H1 (cell line): ENCODE data around the gene PTPRF. TPM values are rescaled to one million over a fixed set of nuclear protein-coding genes. Genes with fewer than 3 reads are reported as not detected.

ENCODE experiments used
- CTCF ChIA-PET: fragments of 300-600 bp; sonication (Branson Sonifier 250); formaldehyde crosslinking; loops from one replicate; lab custom pipeline; 2021; ENCODE audit not compliant: partially characterized antibody; lab: Charles Lee
- POLR2A ChIA-PET: fragments of 300-600 bp; sonication (Branson Sonifier 250); formaldehyde crosslinking; loops from one replicate; lab custom pipeline; 2021; ENCODE audit warnings: inconsistent platforms; ENCODE audit not compliant: partially characterized antibody; lab: Charles Lee
- DNase-seq, 2 experiments: peaks; one replicate each; pipeline versions ENCODE4 v3.0.0 to v3.0.0-alpha.2; 2010 to 2022; ENCODE audit warnings: low spot score in 2 of 2, low read depth in 1 of 2, mixed read lengths in 1 of 2
- FAIRE-seq: peaks from 2 replicates; lab custom pipeline; 2011; peaks lifted over from hg19 to GRCh38; lab: Jason Lieb, UNC
- H2AFZ ChIP-seq: 2 replicates; pipeline ENCODE4 v1.8.1; 2012; ENCODE audit warnings: low read length, inconsistent platforms
- H2AK5ac ChIP-seq: 2 replicates; pipeline ENCODE4 v1.6.1; 2013; ENCODE audit warnings: low read depth, low read length
- H2BK120ac ChIP-seq: replicated peaks from 2 replicates; pipeline ENCODE3; 2013; ENCODE audit warnings: low read depth, low read length, inconsistent platforms
- H2BK12ac ChIP-seq: 2 replicates; pipeline ENCODE4 v1.6.1; 2013; ENCODE audit warnings: low read depth, low read length
- H2BK15ac ChIP-seq: 2 replicates; pipeline ENCODE4 v1.6.1; 2013; ENCODE audit warnings: low read length
- H2BK20ac ChIP-seq: 2 replicates; pipeline ENCODE4 v1.6.1; 2013; ENCODE audit warnings: low read length
- H2BK5ac ChIP-seq: 2 replicates; pipeline ENCODE4 v1.6.1; 2013; ENCODE audit warnings: low read depth, low read length
- H3K14ac ChIP-seq: 2 replicates; pipeline ENCODE4 v1.6.1; 2013; ENCODE audit warnings: inconsistent platforms; ENCODE audit not compliant: insufficient read length
- H3K18ac ChIP-seq: 2 replicates; pipeline ENCODE4 v1.6.1; 2013; ENCODE audit warnings: low read length; ENCODE audit errors: extremely low read depth
- H3K23ac ChIP-seq: 2 replicates; pipeline ENCODE4 v1.6.1; 2013; ENCODE audit warnings: inconsistent platforms; ENCODE audit not compliant: insufficient read length
- H3K23me2 ChIP-seq: 2 replicates; pipeline ENCODE4 v1.6.1; 2013; ENCODE audit warnings: low read depth, low read length
- H3K27ac ChIP-seq: 2 replicates; pipeline ENCODE4 v1.6.1; 2011; ENCODE audit warnings: low read depth, low read length, inconsistent platforms
- H3K27me3 ChIP-seq, 4 experiments: replicated peaks in 1 of 4; 1 replicate in 1 of 4; 2 replicates in 3 of 4; pipeline versions ENCODE4 v1.6.1 to v1.8.1; 2011 to 2013; ENCODE audit warnings: low read length in 3 of 4, mild to moderate bottlenecking in 3 of 4, inconsistent platforms in 2 of 4, mixed read lengths in 2 of 4, moderate library complexity in 1 of 4; ENCODE audit not compliant: control insufficient read depth in 3 of 4, insufficient read depth in 3 of 4; ENCODE audit errors: extremely low read depth in 1 of 4
- H3K36me3 ChIP-seq, 4 experiments: 2 replicates each; pipeline versions ENCODE4 v1.6.1 to v1.8.1; 2011 to 2013; ENCODE audit warnings: mild to moderate bottlenecking in 4 of 4, low read length in 3 of 4, moderate library complexity in 2 of 4, control low read depth in 1 of 4, inconsistent platforms in 1 of 4; ENCODE audit not compliant: insufficient read depth in 4 of 4, control insufficient read depth in 2 of 4
- H3K4ac ChIP-seq: replicated peaks from 2 replicates; pipeline ENCODE3; 2013; ENCODE audit warnings: low read length, low read depth, mixed read lengths, inconsistent platforms; ENCODE audit not compliant: insufficient read length
- H3K4me1 ChIP-seq, 4 experiments: replicated peaks in 1 of 4; 1 replicate in 1 of 4; 2 replicates in 3 of 4; pipeline versions ENCODE4 v1.6.1 to v1.8.1; 2011 to 2013; ENCODE audit warnings: low read length in 3 of 4, inconsistent platforms in 2 of 4, mixed read lengths in 1 of 4; ENCODE audit not compliant: insufficient read depth in 4 of 4, control insufficient read depth in 3 of 4
- H3K4me2 ChIP-seq, 2 experiments: 2 replicates each; pipeline versions ENCODE4 v1.6.1 to v1.8.1; 2011 to 2013; ENCODE audit warnings: low read depth in 2 of 2, low read length in 2 of 2, control low read depth in 1 of 2, inconsistent platforms in 1 of 2, mild to moderate bottlenecking in 1 of 2; ENCODE audit not compliant: insufficient read depth in 1 of 2
- H3K4me3 ChIP-seq, 4 experiments: fragments of 200-600, 300-600 bp in 1 of 4; sonication (generic), shearing (Covaris generic), sonication (Bioruptor Twin) in 1 of 4; 2 replicates each; pipeline versions ENCODE4 v1.5.1 to v1.8.1; 2011 to 2016; ENCODE audit warnings: low read length in 4 of 4, low read depth in 3 of 4, control low read depth in 2 of 4, inconsistent platforms in 2 of 4, mild to moderate bottlenecking in 2 of 4, mixed read lengths in 1 of 4, moderate library complexity in 1 of 4; ENCODE audit not compliant: insufficient read depth in 2 of 4; ENCODE audit errors: extremely low read depth in 1 of 4
- H3K56ac ChIP-seq: replicated peaks from 2 replicates; pipeline ENCODE3; 2013; ENCODE audit warnings: low read depth, mild to moderate bottlenecking, mixed read lengths, low read length, inconsistent platforms; ENCODE audit not compliant: insufficient read length
- H3K79me1 ChIP-seq: 2 replicates; pipeline ENCODE4 v1.6.1; 2013; ENCODE audit warnings: low read depth, low read length, control low read depth
- H3K79me2 ChIP-seq, 2 experiments: 2 replicates each; pipeline versions ENCODE4 v1.6.1 to v1.8.1; 2012 to 2013; ENCODE audit warnings: low read length in 2 of 2, mild to moderate bottlenecking in 2 of 2, inconsistent platforms in 1 of 2; ENCODE audit not compliant: insufficient read depth in 2 of 2, control insufficient read depth in 1 of 2
- H3K9ac ChIP-seq, 4 experiments: replicated peaks in 1 of 4; 1 replicate in 1 of 4; 2 replicates in 3 of 4; pipeline versions ENCODE4 v1.6.1 to v1.8.1; 2011 to 2013; ENCODE audit warnings: low read depth in 3 of 4, low read length in 3 of 4, control low read depth in 2 of 4, mild to moderate bottlenecking in 2 of 4, moderate library complexity in 2 of 4, inconsistent platforms in 1 of 4; ENCODE audit errors: extremely low read depth in 1 of 4
- H3K9me3 ChIP-seq, 2 experiments: 2 replicates each; pipeline versions ENCODE4 v1.6.1 to v1.8.1; 2012 to 2013; ENCODE audit warnings: mild to moderate bottlenecking in 2 of 2, moderate library complexity in 2 of 2, control low read depth in 1 of 2, inconsistent platforms in 1 of 2, low read depth in 1 of 2, low read length in 1 of 2, mixed read lengths in 1 of 2; ENCODE audit not compliant: insufficient read depth in 2 of 2
- H4K20me1 ChIP-seq, 2 experiments: replicated peaks in 1 of 2; 2 replicates each; pipeline versions ENCODE3 to v1.8.1; 2011 to 2013; ENCODE audit warnings: inconsistent platforms in 2 of 2, low read length in 2 of 2, mild to moderate bottlenecking in 1 of 2; ENCODE audit not compliant: insufficient read depth in 2 of 2, control insufficient read depth in 1 of 2
- H4K5ac ChIP-seq: 2 replicates; pipeline ENCODE4 v1.6.1; 2013; ENCODE audit warnings: low read length, low read depth, mixed read lengths, inconsistent platforms; ENCODE audit not compliant: insufficient read length
- H4K8ac ChIP-seq: 2 replicates; pipeline ENCODE4 v1.8.0; 2013; ENCODE audit warnings: mild to moderate bottlenecking, moderate library complexity, low read length, inconsistent platforms; ENCODE audit not compliant: insufficient read depth; ENCODE audit errors: extremely low read depth
- H4K91ac ChIP-seq: replicated peaks from 2 replicates; pipeline ENCODE3; 2013; ENCODE audit warnings: low read length, mixed read lengths, inconsistent platforms; ENCODE audit not compliant: insufficient read length
- CREB1 ChIP-seq: IDR thresholded peaks from 2 replicates; pipeline ENCODE4 v1.6.1; 2012; ENCODE audit warnings: inconsistent platforms
- EGR1 ChIP-seq: IDR thresholded peaks from 2 replicates; pipeline ENCODE4 v1.6.1; 2011; ENCODE audit warnings: low read depth, low read length, borderline replicate concordance
- HDAC6 ChIP-seq: IDR thresholded peaks from one replicate; pipeline ENCODE4 v1.7.1; 2012; ENCODE audit warnings: low read depth, mild to moderate bottlenecking, inconsistent platforms, low read length, moderate library complexity
- KDM1A ChIP-seq: fragments of 200-600, 300-600 bp; sonication (generic); IDR thresholded peaks from 2 replicates; pipeline ENCODE4 v1.7.1; 2016; ENCODE audit warnings: mild to moderate bottlenecking, low read length, borderline replicate concordance
- NANOG ChIP-seq: IDR thresholded peaks from 2 replicates; pipeline ENCODE4 v1.6.1; 2011; ENCODE audit warnings: low read length, low read depth, mild to moderate bottlenecking, inconsistent platforms; ENCODE audit not compliant: insufficient read depth, poor library complexity, severe bottlenecking
- NRF1 ChIP-seq: IDR thresholded peaks from 2 replicates; pipeline ENCODE4 v1.6.1; 2011; ENCODE audit warnings: mild to moderate bottlenecking, low read depth, low read length, improper control_type of control experiment
- POLR2A ChIP-seq, 2 experiments: IDR thresholded peaks; 1 replicate in 1 of 2; 2 replicates in 1 of 2; pipeline ENCODE4 v1.6.1; 2011; ENCODE audit warnings: low read depth in 2 of 2, low read length in 2 of 2, mild to moderate bottlenecking in 2 of 2; ENCODE audit errors: control extremely low read depth in 1 of 2
- RBBP5 ChIP-seq: IDR thresholded peaks from 2 replicates; pipeline ENCODE4 v1.7.1; 2012; ENCODE audit warnings: low read depth, mild to moderate bottlenecking, inconsistent platforms, low read length, moderate library complexity, borderline replicate concordance
- RNF2 ChIP-seq: fragments of 200-900, 300-1000 bp; sonication (generic); IDR thresholded peaks from 2 replicates; pipeline ENCODE4 v1.7.1; 2016; ENCODE audit warnings: borderline replicate concordance, low read depth, mild to moderate bottlenecking, antibody characterized with exemption, low read length; ENCODE audit not compliant: poor library complexity, severe bottlenecking; ENCODE audit errors: missing control alignments
- RXRA ChIP-seq: IDR thresholded peaks from 2 replicates; pipeline ENCODE4 v1.6.1; 2011; ENCODE audit warnings: low read depth, mild to moderate bottlenecking, low read length, moderate library complexity; ENCODE audit not compliant: insufficient read depth
- TAF1 ChIP-seq: IDR thresholded peaks from 2 replicates; pipeline ENCODE4 v1.6.1; 2011; ENCODE audit warnings: mild to moderate bottlenecking, low read depth, low read length
- WGBS, 2 experiments: shearing (Covaris generic) in 1 of 2; methylation state at CpG; one replicate each; pipeline versions ENCODE4 v1.1.6 to v1.1.7; 2013 to 2015; ENCODE audit warnings: low lambda C conversion rate in 2 of 2, mixed read lengths in 2 of 2, inconsistent platforms in 1 of 2, low coverage in 1 of 2, missing lambda C conversion rate in 1 of 2; ENCODE audit not compliant: insufficient replicate concordance in 2 of 2, insufficient coverage in 1 of 2, insufficient read length in 1 of 2; ENCODE audit errors: extremely low coverage in 1 of 2, missing lambda C conversion rate in 1 of 2; 5-methylcytosine and 5-hydroxymethylcytosine counted together
- polyA plus RNA-seq, 7 experiments: library from polyadenylated mRNA; depleted of rRNA in 3 of 7; stranded (reverse) in 5 of 7; unstranded in 2 of 7; fragments of >200 nt in 5 of 7; fragments of 200-250 nt in 2 of 7; gene quantifications; 1 replicate in 5 of 7; 2 replicates in 1 of 7; 4 replicates in 1 of 7; pipeline versions ENCODE4 v1.2.1 to v1.2.3, GENCODE V29; 2011 to 2013; ENCODE audit warnings: missing spikeins in 2 of 7, mixed read lengths in 2 of 7
- total RNA-seq: library from RNA; stranded (reverse); fragmentation: NEBNext Ultra II Directional; extraction: Animal tissue kit (Norgen Biotek cat#: 25700); gene quantifications from 2 replicates; pipeline ENCODE4 v1.2.1, GENCODE V29; 2021

Gene PTPRF
- total and polyA plus RNA-seq, 2 of the 8 experiments (the other 6 are each of a cell fraction or from before 2014, with no cell fraction given): 136 to 231 TPM

DNA sequence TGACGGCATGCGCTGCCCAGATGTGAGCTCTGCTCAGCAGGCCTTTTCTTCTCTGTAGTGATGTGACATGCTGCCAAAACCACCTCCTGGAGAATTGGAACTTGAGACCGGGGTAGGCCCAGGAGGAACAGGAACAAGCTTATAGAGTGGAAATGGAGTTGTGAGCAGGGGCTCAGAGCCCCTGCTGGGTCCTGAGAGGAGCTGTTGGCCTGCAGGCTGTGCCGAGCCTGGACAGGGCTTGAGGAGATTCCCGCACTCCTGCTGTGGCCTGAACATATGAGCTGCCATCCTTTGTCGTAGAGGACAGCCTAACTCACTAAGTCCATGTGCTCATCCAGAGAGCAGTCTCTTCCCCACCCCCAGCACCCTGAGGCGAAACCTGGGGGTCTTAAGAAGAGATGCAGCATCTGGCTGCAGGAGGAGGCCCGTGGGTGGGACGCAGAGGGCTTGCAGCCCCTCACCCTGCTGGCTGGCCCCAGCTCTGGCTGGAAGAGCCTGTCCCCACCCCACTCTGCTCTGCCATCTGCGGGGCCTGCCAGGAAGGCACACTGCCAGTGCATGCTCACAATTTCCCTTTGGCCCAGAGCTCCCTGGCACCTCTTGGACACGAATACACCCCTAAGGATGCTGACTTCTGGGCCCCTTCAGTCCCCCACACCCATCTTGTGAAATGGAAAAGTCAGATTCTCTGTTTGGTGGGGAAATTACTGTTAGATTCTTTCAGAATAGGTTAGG, 42.5 kb downstream of the PTPRF start:
- H3K79me2 ChIP-seq: no peaks in the 10 kb centered on the region
- no peaks in the 10 kb centered on the region for H3K27me3 ChIP-seq
- H3K27ac ChIP-seq: no peak overlapping the region
- H3K4me1 ChIP-seq: peaks cover 0 to 11% (median 1%) of the 10 kb centered on the region in 4 experiments; a peak in 3 of 7 replicates
- no peak overlapping the region for H3K4ac ChIP-seq
- CTCF ChIA-PET: interaction anchor here (0.6 to 8.3 kb wide), 14 partner anchors 8 to 150 kb away, joined by 3 to 68 read pairs (median 4); no protein-coding TSS in a partner anchor
- H3K23me2 ChIP-seq: no peaks in the 10 kb centered on the region
- H3K4me3 ChIP-seq: no peak overlapping the region
- no peaks in the 10 kb centered on the region for H3K9me3 ChIP-seq
- H2AFZ ChIP-seq: no peak overlapping the region
- no peak for FAIRE-seq
- 0 out of 2 replicates have a peak, but pooled peaks cover 4% of the 10 kb centered on the region for H3K79me1 ChIP-seq
- DNase-seq: no peak
- peaks cover 7 to 8% of the 10 kb centered on the region in 2 experiments for H4K20me1 ChIP-seq
- POLR2A ChIA-PET: interaction anchor here (0.6 to 2.1 kb wide), 7 partner anchors 8 to 87 kb away, joined by 3 to 12 read pairs (median 3); no protein-coding TSS in a partner anchor
- H3K4me2 ChIP-seq: no peak overlapping the region
- no peak overlapping the region for H3K23ac ChIP-seq
- H4K91ac ChIP-seq: no peak overlapping the region
- H3K36me3 ChIP-seq: peaks cover 4 to 36% (median 10%) of the 10 kb centered on the region in 4 experiments; a peak in 5 of 8 replicates
- no peak overlapping the region for H2BK5ac ChIP-seq
- WGBS, 2 experiments: 92% methylated on average over 11 of the region's 11 CpGs; no CpG with 5 or more reads in 1 of the 2 experiments
- no peak overlapping the region for H2BK120ac ChIP-seq
- no peak overlapping the region for H2BK12ac ChIP-seq
- H2BK20ac ChIP-seq: no peak overlapping the region
- no peak overlapping the region for H4K8ac ChIP-seq
- H3K9ac ChIP-seq: no peak overlapping the region; a peak in 1 of 7 replicates
- no peak overlapping the region for H3K14ac ChIP-seq
- no peak overlapping the region for H2BK15ac ChIP-seq
- no peak overlapping the region for H3K56ac ChIP-seq
- no peak overlapping the region for H2AK5ac ChIP-seq
- H4K5ac ChIP-seq: no peak overlapping the region
- no peak overlapping the region for H3K18ac ChIP-seq
- TF ChIP-seq RNF2 (no peak), NANOG (no peak), RXRA (no peak), NRF1 (no peak), HDAC6 (no peak), POLR2A (IDR thresholded peaks at IDR 0.05; ENCODE audit: control extremely low read depth in 1 of 2, low read depth in 2 of 2, low read length in 2 of 2) (no peak), TAF1 (no peak), KDM1A (no peak), CREB1 (no peak), RBBP5 (no peak), EGR1 (no peak)
